HEK293 (cell line): ENCODE results near the gene MT2A.

Experiments used
- ZFHX2 ChIP-seq: fragments of 450-650 bp; formaldehyde crosslinking; conservative IDR thresholded peaks from 2 replicates; pipeline ENCODE4 v1.5.1; 2016; ENCODE audit warnings: missing biosample characterization, missing genetic modification characterization
- ZNF133 ChIP-seq: fragments of 450-650 bp; formaldehyde crosslinking; IDR thresholded peaks from 2 replicates; pipeline ENCODE4 v1.5.1; 2016; ENCODE audit warnings: missing biosample characterization, missing genetic modification characterization
- ZNF140 ChIP-seq: fragments of 450-650 bp; formaldehyde crosslinking; IDR thresholded peaks from 2 replicates; pipeline ENCODE4 v1.5.1; 2016; ENCODE audit warnings: missing biosample characterization, missing genetic modification characterization
- ZNF23 ChIP-seq: fragments of 450-650 bp; formaldehyde crosslinking; IDR thresholded peaks from 2 replicates; pipeline ENCODE4 v1.5.1; 2016; ENCODE audit warnings: missing biosample characterization, missing genetic modification characterization, borderline replicate concordance
- ZNF654 ChIP-seq: fragments of 450-650 bp; formaldehyde crosslinking; IDR thresholded peaks from 2 replicates; pipeline ENCODE4 v1.5.1; 2016; ENCODE audit warnings: low read depth, missing biosample characterization, missing genetic modification characterization
- TF ChIP-seq, protein P1 (sequence below): sonication (generic); formaldehyde crosslinking; IDR thresholded peaks from 2 replicates; pipeline ENCODE4 v1.8.1; 2022; ENCODE audit warnings: mild to moderate bottlenecking, moderate library complexity, missing genetic modification reagents
- TF ChIP-seq, protein P2 (sequence below): fragments of 450-650 bp; formaldehyde crosslinking; IDR thresholded peaks from 2 replicates; pipeline ENCODE4 v1.5.1; 2016; ENCODE audit warnings: missing biosample characterization, missing genetic modification characterization
- TF ChIP-seq, protein P3 (sequence below): fragments of 450-650 bp; formaldehyde crosslinking; IDR thresholded peaks from 2 replicates; pipeline ENCODE4 v1.5.1; 2016; ENCODE audit warnings: missing biosample characterization, missing genetic modification characterization

DNA sequence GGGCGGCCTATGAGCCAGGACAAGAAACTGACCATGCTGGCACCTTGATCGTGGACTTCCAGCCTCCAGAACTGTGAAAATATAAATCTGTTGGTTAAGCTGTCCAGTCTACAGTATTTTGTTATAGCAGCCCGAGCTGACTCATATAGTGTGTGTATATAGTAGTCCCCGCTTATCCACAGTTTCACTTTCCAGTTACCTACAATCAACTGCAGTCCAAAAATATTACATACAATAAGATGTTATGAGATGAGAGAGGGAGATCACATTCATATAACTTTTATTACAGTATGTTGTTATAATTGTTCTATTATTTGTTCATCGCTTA, 14.1 kb upstream of the MT2A start:
- TF ChIP-seq, protein P1, sequence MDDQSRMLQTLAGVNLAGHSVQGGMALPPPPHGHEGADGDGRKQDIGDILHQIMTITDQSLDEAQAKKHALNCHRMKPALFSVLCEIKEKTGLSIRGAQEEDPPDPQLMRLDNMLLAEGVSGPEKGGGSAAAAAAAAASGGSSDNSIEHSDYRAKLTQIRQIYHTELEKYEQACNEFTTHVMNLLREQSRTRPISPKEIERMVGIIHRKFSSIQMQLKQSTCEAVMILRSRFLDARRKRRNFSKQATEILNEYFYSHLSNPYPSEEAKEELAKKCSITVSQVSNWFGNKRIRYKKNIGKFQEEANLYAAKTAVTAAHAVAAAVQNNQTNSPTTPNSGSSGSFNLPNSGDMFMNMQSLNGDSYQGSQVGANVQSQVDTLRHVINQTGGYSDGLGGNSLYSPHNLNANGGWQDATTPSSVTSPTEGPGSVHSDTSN (CRISPR knock-in tag), result no peak
- TF ChIP-seq, protein P2, sequence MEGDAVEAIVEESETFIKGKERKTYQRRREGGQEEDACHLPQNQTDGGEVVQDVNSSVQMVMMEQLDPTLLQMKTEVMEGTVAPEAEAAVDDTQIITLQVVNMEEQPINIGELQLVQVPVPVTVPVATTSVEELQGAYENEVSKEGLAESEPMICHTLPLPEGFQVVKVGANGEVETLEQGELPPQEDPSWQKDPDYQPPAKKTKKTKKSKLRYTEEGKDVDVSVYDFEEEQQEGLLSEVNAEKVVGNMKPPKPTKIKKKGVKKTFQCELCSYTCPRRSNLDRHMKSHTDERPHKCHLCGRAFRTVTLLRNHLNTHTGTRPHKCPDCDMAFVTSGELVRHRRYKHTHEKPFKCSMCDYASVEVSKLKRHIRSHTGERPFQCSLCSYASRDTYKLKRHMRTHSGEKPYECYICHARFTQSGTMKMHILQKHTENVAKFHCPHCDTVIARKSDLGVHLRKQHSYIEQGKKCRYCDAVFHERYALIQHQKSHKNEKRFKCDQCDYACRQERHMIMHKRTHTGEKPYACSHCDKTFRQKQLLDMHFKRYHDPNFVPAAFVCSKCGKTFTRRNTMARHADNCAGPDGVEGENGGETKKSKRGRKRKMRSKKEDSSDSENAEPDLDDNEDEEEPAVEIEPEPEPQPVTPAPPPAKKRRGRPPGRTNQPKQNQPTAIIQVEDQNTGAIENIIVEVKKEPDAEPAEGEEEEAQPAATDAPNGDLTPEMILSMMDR (tag by site-specific recombination), result no peak
- TF ChIP-seq ZNF654 (tag by site-specific recombination) (no peak), ZNF140 (tag by site-specific recombination) (no peak), ZNF23 (no peak), ZNF133 (tag by site-specific recombination) (no peak), ZFHX2 (tag by site-specific recombination) (no peak)
- TF ChIP-seq, protein P3, sequence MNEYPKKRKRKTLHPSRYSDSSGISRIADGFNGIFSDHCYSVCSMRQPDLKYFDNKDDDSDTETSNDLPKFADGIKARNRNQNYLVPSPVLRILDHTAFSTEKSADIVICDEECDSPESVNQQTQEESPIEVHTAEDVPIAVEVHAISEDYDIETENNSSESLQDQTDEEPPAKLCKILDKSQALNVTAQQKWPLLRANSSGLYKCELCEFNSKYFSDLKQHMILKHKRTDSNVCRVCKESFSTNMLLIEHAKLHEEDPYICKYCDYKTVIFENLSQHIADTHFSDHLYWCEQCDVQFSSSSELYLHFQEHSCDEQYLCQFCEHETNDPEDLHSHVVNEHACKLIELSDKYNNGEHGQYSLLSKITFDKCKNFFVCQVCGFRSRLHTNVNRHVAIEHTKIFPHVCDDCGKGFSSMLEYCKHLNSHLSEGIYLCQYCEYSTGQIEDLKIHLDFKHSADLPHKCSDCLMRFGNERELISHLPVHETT, result no peak
